OCI-LY3 (cell line): ENCODE data around the gene SLIT1.

ENCODE experiments used
- H2AFZ ChIP-seq: fragments of 200-600, 300-600 bp; shearing (Covaris generic); 2 replicates; pipeline ENCODE4 v1.6.0; 2014; ENCODE audit warnings: antibody characterized with exemption, low read depth, low read length
- H3K27ac ChIP-seq: fragments of 200-600, 300-600 bp; sonication (generic); 2 replicates; pipeline ENCODE4 v1.5.1; 2014; ENCODE audit warnings: mild to moderate bottlenecking, low read length, moderate library complexity, mixed read lengths
- H3K27me3 ChIP-seq: fragments of 200-600, 300-600 bp; sonication (generic); 2 replicates; pipeline ENCODE4 v1.6.1; 2014; ENCODE audit warnings: low read depth, low read length, mixed read lengths
- H3K36me3 ChIP-seq: fragments of 200-600, 300-600 bp; sonication (generic); replicated peaks from 2 replicates; pipeline ENCODE3; 2014; ENCODE audit warnings: low read depth, low read length, mixed read lengths
- H3K4me1 ChIP-seq: fragments of 300-600, 200-600 bp; sonication (generic); 2 replicates; pipeline ENCODE4 v1.6.1; 2014; ENCODE audit warnings: low read length, mixed read lengths
- H3K4me2 ChIP-seq: fragments of 200-600, 300-600 bp; sonication (generic); 2 replicates; pipeline ENCODE4 v1.6.1; 2014; ENCODE audit warnings: low read length, mixed read lengths
- H3K4me3 ChIP-seq: fragments of 300-600, 200-600 bp; sonication (generic); 2 replicates; pipeline ENCODE4 v1.5.1; 2014; ENCODE audit warnings: antibody characterized with exemption, mild to moderate bottlenecking, low read length, moderate library complexity
- H3K79me2 ChIP-seq: fragments of 300-600, 200-600 bp; shearing (Covaris generic); 2 replicates; pipeline ENCODE4 v1.6.1; 2014; ENCODE audit warnings: mild to moderate bottlenecking, low read length, mixed read lengths
- H3K9ac ChIP-seq: fragments of 300-600, 200-600 bp; shearing (Covaris generic); 2 replicates; pipeline ENCODE4 v1.6.0; 2014; ENCODE audit warnings: mild to moderate bottlenecking, low read length, moderate library complexity
- H3K9me3 ChIP-seq: fragments of 200-600, 300-600 bp; shearing (Covaris generic); 2 replicates; pipeline ENCODE4 v1.6.1; 2014; ENCODE audit warnings: low read length, mixed read lengths; ENCODE audit not compliant: insufficient read depth
- H4K20me1 ChIP-seq: fragments of 200-600, 300-600 bp; sonication (generic); 2 replicates; pipeline ENCODE4 v1.6.1; 2016; ENCODE audit warnings: low read length, mixed read lengths; ENCODE audit not compliant: insufficient read depth
- EZH2phosphoT487 ChIP-seq: fragments of 200-600 bp; shearing (Covaris generic); IDR thresholded peaks from 2 replicates; pipeline ENCODE4 v1.6.1; 2018; ENCODE audit warnings: antibody characterized with exemption, mixed run types, low read depth
- TF ChIP-seq, protein P1 (sequence below): fragments of 200-600, 300-600 bp; sonication (generic); IDR thresholded peaks from 2 replicates; pipeline ENCODE4 v1.5.1; 2014; ENCODE audit warnings: antibody characterized with exemption, low read length, low read depth

SLIT1 gene

DNA sequence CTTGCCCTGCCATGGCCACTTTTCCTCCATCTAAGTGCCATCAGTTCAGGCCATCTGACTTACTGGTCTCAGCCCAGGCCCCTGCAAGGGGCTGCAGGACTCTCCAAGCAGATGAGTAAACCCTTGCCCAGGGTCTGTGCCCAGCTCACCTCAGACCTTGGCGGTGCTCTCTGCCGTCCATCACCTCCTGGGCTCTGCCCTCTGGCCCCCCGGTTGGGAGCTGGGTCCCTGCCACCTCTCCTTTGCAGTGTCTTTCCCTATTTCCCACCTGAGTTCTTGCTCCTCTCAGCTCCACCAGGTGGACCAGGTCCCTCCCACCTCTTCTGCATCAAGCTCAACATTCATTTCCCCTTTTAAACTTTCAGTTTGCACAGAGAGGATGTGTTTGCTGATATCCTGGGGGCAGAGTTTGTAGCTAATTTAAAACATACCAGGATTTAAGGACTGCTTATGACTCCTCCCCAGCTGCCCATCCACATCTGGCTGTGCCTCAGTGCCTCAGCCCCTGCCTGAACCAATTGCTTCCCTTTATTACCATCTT is 135.5 kb downstream of the SLIT1 start:
- H3K4me1 ChIP-seq = peaks cover 6% of the 10 kb centered on the region

DNA sequence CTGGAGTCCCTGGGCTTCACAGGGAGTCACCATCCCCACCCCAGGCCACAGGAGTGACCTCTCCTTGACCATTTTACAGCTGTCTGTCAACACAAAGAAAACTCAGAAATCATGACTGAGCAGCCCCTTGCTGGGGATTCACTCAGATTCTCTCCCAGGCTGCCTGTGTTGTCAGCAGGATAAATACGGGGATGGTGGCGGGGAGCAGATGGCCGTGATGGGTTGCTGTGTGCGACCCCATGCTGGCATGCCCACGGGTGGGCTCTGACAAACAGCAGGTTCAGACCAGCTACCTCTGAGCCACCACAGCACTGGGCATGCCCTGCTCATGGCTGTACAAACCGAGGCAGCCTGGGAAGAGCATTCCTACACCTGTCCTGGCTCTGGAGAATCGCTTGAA is 136.1 kb downstream of the SLIT1 start:
- TF ChIP-seq, protein P1, sequence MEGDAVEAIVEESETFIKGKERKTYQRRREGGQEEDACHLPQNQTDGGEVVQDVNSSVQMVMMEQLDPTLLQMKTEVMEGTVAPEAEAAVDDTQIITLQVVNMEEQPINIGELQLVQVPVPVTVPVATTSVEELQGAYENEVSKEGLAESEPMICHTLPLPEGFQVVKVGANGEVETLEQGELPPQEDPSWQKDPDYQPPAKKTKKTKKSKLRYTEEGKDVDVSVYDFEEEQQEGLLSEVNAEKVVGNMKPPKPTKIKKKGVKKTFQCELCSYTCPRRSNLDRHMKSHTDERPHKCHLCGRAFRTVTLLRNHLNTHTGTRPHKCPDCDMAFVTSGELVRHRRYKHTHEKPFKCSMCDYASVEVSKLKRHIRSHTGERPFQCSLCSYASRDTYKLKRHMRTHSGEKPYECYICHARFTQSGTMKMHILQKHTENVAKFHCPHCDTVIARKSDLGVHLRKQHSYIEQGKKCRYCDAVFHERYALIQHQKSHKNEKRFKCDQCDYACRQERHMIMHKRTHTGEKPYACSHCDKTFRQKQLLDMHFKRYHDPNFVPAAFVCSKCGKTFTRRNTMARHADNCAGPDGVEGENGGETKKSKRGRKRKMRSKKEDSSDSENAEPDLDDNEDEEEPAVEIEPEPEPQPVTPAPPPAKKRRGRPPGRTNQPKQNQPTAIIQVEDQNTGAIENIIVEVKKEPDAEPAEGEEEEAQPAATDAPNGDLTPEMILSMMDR = no peak
- no peak for TF ChIP-seq EZH2phosphoT487
- Histone ChIP-seq H3K4me3 (no peak overlapping the region), H2AFZ (no peak overlapping the region)

More for the DNA sequence above, 135.5 kb downstream of the SLIT1 start:
- H4K20me1 ChIP-seq = no peaks in the 10 kb centered on the region
- TF ChIP-seq, protein P1 = no peak
- no peak for TF ChIP-seq EZH2phosphoT487
- H3K27ac ChIP-seq = no peak overlapping the region
- H3K9ac ChIP-seq = no peak overlapping the region
- H3K4me2 ChIP-seq = no peak overlapping the region
- H3K9me3 ChIP-seq = no peaks in the 10 kb centered on the region
- H3K4me3 ChIP-seq = no peak overlapping the region
- H3K27me3 ChIP-seq = no peaks in the 10 kb centered on the region
- no peak overlapping the region for H2AFZ ChIP-seq
- no peaks in the 10 kb centered on the region for H3K36me3 ChIP-seq
- no peaks in the 10 kb centered on the region for H3K79me2 ChIP-seq

DNA sequence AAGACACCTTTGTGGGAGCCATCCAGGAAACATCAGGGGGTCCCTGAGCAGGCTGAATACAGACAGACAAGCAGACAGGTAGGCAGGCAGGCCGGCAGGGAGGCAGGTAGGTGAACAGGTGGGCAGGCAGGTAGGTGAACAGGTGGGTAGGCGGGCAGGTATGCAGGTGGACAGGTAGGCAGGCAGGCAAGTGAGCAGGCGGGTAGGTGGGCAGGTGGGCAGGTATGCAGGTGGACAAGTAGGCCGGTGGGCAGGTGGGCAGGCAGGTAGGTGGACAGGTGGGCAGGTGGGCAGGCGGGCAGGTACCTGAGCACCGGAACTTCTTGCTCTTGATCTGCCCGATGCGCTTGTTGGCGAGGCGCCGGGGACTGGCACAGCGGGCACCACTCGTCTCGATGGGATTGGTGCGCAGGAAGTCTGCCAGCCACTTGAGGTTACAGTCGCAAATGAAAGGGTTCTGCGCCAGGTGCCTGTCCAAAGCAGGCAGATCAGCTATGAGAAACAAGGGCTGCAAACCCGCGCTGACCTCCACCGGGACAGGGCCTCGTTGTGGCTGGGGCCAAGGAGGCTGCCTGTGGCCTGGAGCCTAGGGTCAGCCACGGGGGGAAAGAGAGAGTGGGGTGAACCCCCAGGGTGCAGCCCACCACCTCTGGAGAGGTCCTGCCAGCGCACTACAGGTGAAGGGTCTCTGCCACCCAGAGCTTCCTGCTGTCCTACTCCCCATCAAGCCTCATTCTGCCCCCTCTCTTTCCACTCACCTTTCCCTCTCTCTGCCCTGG is 136.9 kb downstream of the SLIT1 start:
- H3K36me3 ChIP-seq = no peaks in the 10 kb centered on the region
- H3K9me3 ChIP-seq = no peaks in the 10 kb centered on the region

More for the DNA sequence above, 136.1 kb downstream of the SLIT1 start:
- Histone ChIP-seq H3K4me1 (peaks cover 6% of the 10 kb centered on the region), H3K9me3 (no peaks in the 10 kb centered on the region), H3K36me3 (no peaks in the 10 kb centered on the region), H4K20me1 (no peaks in the 10 kb centered on the region), H3K79me2 (no peaks in the 10 kb centered on the region), H3K9ac (no peak overlapping the region), H3K4me2 (no peak overlapping the region), H3K27ac (no peak overlapping the region), H3K27me3 (no peaks in the 10 kb centered on the region)

DNA sequence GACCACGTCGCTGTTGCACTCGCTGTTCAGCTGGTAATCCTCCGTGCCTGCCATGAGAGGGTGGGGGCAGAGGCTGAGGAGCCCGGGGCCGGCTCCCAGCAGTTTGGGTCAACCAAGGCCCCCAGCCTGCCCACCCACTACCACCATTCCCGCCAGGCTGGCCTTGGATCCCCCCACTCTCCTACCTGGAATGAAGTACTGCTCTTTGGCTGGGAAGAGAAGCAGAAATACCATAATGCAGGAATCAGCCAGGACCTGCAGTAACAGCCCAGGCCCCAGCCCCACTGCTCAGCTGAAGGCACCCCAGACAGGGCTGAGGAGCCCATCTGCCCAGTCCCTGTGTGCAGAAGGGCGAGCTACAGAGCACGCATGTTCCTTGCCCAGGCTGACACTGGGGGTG is 138.0 kb downstream of the SLIT1 start:
- no peak overlapping the region for H3K27ac ChIP-seq
- no peaks in the 10 kb centered on the region for H3K9me3 ChIP-seq
- no peak overlapping the region for H3K9ac ChIP-seq
- H3K36me3 ChIP-seq = no peaks in the 10 kb centered on the region
- no peak overlapping the region for H3K4me3 ChIP-seq
- no peak overlapping the region for H2AFZ ChIP-seq
- H3K4me1 ChIP-seq = peaks cover 6% of the 10 kb centered on the region
- no peaks in the 10 kb centered on the region for H4K20me1 ChIP-seq
- H3K4me2 ChIP-seq = no peak overlapping the region
- no peaks in the 10 kb centered on the region for H3K27me3 ChIP-seq
- no peaks in the 10 kb centered on the region for H3K79me2 ChIP-seq
- TF ChIP-seq, protein P1 = no peak
- no peak for TF ChIP-seq EZH2phosphoT487

More for the DNA sequence above, 136.9 kb downstream of the SLIT1 start:
- Histone ChIP-seq H3K4me2 (no peak overlapping the region), H3K27ac (no peak overlapping the region), H3K27me3 (no peaks in the 10 kb centered on the region), H3K79me2 (no peaks in the 10 kb centered on the region), H4K20me1 (no peaks in the 10 kb centered on the region), H3K4me1 (peaks cover 6% of the 10 kb centered on the region), H2AFZ (no peak overlapping the region), H3K9ac (no peak overlapping the region), H3K4me3 (no peak overlapping the region)
- TF ChIP-seq, protein P1 = no peak
- TF ChIP-seq EZH2phosphoT487 = no peak
